LNCaP clone FGC (cell line): Measurements from ENCODE around the gene BCL2A1.

ENCODE experiments used
- DNase-seq: peaks from one replicate; pipeline ENCODE4 v3.0.0-alpha.2; 2011; ENCODE audit warnings: low read depth
- H3K4me3 ChIP-seq: 2 replicates; pipeline ENCODE4 v1.5.1; 2011; ENCODE audit warnings: mild to moderate bottlenecking, low read depth, low read length, control low read depth
- CTCF ChIP-seq: IDR thresholded peaks from 2 replicates; pipeline ENCODE4 v1.5.1; 2012; ENCODE audit warnings: mild to moderate bottlenecking; ENCODE audit not compliant: control insufficient read depth, insufficient read depth; ENCODE audit errors: extremely low read depth

Gene BCL2A1

GRCh38 chr15:79977431-79978054 lies 6.5 kb upstream of the BCL2A1 start:
- no peak for TF ChIP-seq CTCF
- DNase-seq, result no peak
- no peak overlapping the region for H3K4me3 ChIP-seq

- no peak for TF ChIP-seq CTCF
- no peak for DNase-seq
Measured at GRCh38 chr15:79973456-79974195, 2.6 kb upstream of the BCL2A1 start.

GRCh38 chr15:79972863-79973262 lies 1.9 kb upstream of the BCL2A1 start:
- no peak for TF ChIP-seq CTCF
- no peak for DNase-seq
- no peak overlapping the region for H3K4me3 ChIP-seq

More at GRCh38 chr15:79973456-79974195, 2.6 kb upstream of the BCL2A1 start:
- no peak overlapping the region for H3K4me3 ChIP-seq

- no peak for DNase-seq
- TF ChIP-seq CTCF, result no peak
- no peak overlapping the region for H3K4me3 ChIP-seq
Measured at GRCh38 chr15:79970181-79970580, 815 bp downstream of the BCL2A1 start.

- no peak for DNase-seq
- no peak for TF ChIP-seq CTCF
- no peak overlapping the region for H3K4me3 ChIP-seq
Measured at GRCh38 chr15:79969146-79969545, 1.9 kb downstream of the BCL2A1 start.

- DNase-seq, result no peak
- TF ChIP-seq CTCF, result no peak
- H3K4me3 ChIP-seq, result no peak overlapping the region
Measured at GRCh38 chr15:79967298-79968182, 3.5 kb downstream of the BCL2A1 start.
